ENCODE data around the gene CHMP4A. TPM values are rescaled to one million over a fixed set of nuclear protein-coding genes. Genes with fewer than 3 reads are reported as not detected.
A peak's percentile ranks its signal among the peaks of the same experiment; 100 is the strongest.

CHMP4A gene
- polyA plus RNA-seq, 1 donor = 37.6 TPM

DNA sequence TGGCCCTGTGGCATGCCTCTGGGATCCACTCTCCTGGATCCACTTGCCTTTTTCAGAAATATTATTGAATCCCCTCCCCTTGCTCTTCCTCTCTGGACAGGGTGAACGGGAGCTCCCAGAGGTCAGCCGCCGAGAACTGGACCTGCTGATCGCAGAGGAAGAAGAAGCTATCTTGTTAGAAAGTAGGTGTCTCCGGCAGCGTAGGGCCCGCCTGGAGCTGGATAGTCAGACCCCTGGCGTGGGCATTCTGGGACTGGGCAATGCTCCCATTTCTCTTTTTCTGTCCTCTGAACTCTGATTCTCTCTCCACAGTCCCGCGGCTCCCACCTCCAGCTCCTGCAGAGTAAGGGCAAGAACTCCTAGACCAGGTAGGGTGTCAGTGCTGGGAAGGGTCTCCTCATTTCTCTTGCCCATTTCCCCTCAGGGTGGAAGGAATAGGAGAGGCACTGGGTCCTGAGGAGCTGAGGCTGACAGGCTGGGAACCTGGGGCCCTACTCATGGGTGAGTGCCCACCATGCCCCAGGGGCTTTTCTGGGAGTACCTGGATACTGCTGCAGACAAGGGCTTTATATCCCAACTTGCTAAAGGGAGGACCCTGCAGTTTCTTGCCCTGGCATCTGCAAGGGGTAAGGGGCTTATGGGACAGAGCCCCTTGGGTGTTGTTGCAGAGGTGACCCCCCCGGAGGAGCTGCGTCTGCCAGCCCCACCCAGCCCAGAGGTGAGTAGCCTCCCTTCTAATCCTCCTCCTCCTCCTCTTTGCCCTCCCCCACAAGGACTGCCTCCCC lies 36.1 kb downstream of the CHMP4A start:
- no peak for DNase-seq

DNA sequence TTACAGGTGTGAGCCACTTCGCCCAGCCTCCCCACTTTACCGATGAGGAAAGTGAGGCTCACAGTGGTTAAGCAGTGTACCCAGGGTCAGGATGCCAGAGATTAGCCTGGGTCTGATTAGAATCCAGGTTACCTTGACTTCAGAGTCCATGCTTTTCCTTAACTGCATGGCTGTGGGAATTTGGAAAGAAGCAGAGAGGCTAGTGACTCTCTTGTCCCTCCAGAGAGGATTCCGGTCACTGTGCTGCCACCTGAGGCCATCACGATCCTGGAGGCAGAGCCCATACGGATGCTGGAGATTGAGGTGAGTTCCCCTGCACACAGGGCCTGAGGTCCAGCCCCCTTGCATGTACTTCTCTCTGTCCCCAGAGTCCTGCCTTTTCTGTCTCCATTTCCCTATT lies 36.7 kb downstream of the CHMP4A start:
- DNase-seq = no peak

- DNase-seq = no peak
These were observed 40.4 kb downstream of the CHMP4A start for GRCh38 chr14:24172871-24173281.

DNA sequence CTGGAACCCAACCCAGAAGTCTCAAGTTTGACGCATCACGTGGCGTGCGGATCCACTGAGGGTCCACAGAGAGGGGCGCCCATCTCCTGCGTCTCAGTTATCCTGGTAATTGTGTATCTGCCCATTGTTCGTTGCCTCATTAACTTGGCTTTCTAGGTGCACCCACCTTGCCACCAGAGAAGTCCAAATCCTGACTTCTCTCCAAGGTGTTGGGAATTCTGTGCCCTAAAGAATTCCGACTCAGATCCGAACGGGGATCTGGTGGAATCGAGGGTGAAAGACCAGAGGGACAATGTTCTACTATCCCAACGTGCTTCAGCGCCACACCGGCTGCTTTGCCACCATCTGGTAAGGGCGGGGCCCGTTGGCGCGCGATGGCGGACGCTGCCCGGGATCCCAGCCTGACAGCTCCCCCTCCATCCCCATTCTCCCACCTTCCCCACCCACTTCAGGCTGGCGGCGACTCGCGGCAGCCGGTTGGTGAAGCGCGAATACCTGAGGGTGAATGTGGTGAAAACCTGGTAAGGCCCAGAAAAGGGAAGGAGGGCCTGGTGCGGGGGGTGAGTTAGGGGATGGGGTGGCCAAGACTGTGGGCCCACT lies 40.9 kb downstream of the CHMP4A start:
- no peak for DNase-seq

DNA sequence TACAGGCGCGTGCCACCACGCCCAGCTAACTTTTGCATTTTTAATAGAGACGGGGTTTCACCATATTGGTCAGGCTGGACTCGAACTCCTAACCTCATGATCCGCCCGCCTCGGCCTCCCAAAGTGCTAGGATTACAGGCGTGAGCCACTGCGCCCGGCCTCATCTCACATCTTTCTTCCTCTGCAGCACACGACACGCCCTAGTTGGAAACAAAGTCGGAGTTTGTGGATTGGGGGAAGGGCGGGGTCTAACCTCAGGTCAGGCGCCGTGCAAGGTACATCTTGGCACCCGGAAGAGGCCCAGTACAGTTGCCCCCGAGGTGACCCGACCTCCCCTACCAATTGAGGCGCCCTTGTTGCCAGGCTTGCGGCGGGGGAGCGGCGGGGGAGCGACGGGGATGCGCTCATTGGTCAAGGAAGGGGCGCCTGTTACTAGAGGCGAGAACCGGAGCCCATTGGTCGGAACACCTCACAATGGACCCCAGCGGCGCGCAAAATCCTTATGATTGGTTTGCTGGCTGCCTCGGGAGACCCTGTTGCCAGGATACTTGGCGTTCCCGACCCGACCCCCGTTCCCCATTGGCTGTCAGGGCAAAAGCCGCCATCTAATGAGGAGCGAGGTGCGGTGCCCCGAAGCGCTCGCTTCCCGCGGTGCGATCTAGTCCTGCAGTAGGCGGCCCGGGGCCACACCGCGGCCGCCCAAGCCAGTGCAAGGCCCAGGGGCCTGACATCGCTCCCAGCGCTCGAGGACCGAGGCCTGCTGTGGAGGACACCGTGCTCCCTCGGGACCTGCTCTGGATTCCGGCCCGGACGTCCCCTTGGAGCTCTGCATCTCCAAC lies 41.6 kb downstream of the CHMP4A start, which contains the start of gene REC8:
REC8 (plus strand) TSS at position 659 of the 839 bp plus-strand sequence. CDS start 473 bp downstream, outside the sequence.
- DNase-seq = peak; percentile 77

DNA sequence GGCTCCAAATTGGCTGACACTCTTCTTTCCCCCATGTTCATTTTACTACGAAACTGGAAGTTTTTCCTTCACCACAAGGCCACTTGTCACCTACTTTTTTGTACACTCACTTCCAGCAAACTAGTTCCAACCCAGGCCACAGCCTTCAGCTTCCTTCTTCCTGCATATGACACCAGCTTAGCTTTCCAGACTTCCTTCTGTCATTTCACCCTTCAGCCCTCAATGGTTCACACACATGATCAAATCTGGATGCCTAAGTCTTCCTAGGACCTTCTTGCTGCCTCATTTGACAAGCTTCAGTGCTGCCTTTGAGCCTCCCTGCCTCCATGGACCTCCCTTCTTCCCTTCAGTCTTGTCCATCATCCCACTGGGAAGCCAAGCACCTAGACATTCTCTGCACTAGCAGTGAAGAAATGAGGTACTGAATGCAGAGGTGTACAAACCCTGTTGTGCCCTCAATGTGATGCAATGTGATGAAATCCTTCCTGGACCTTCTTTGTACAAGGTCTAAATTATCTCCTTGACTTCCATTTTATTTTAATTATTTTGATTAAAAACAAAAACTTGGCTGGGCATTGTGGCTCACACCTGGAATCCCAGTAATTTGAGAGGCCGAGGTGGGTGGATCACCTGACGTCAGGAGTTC lies 45.7 kb downstream of the CHMP4A start:
- DNase-seq = no peak

DNA sequence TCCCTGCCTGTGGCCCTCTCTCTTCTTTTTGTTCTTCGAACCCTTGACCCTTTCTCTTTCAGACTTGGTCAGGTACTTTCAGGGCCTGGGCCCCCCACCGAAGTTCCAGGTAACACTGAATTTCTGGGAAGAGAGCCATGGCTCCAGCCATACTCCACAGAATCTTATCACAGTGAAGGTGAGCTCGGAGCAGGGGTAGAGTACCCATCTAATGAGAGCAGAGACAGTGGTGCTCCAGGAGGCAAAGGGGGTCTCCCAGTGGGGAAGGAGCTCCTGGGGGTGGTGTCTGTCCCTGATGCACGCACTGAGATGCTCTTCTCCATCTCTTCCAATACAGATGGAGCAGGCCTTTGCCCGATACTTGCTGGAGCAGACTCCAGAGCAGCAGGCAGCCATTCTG lies 47.5 kb downstream of the CHMP4A start:
- no peak for DNase-seq

DNA sequence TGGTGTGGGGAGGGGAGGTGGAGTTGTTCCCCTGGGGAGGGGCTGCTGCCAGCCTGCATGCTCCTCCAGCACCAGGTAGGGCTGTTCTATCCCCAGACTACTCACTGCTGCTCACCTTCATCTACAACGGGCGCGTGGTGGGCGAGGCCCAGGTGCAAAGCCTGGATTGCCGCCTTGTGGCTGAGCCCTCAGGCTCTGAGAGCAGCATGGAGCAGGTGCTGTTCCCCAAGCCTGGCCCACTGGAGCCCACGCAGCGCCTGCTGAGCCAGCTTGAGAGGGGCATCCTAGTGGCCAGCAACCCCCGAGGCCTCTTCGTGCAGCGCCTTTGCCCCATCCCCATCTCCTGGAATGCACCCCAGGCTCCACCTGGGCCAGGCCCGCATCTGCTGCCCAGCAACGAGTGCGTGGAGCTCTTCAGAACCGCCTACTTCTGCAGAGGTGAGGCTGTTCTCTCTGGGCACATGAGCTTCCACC lies 48.7 kb downstream of the CHMP4A start:
- no peak for DNase-seq

- no peak for DNase-seq
These were observed 51.2 kb downstream of the CHMP4A start for GRCh38 chr14:24162093-24162492.

- peak; percentile 94 for DNase-seq
These were observed 52.2 kb downstream of the CHMP4A start, which contains the start of gene IRF9 for GRCh38 chr14:24160850-24161804. IRF9 (plus strand) TSS chr14:24161265; CDS start chr14:24162145, 880 bp downstream.

DNA sequence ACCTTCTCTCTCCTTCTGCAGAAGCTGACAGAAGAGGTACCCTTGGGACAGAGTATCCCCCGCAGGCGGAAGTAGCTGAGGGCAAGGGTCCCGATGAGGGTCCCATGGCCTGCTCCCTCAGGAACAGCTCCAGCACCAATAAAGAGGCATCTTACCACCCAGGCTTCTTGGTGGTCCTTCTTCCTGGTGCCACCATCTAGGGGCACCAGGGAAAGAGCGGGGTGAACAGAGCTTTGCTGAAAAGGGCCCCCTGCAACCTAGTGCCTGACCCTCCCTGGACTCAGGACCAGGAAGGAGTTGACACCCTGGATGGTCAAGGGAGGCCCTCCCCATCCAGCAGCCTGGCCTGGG lies 52.8 kb downstream of the CHMP4A start:
- DNase-seq = no peak

- no peak for DNase-seq
These were observed 53.4 kb downstream of the CHMP4A start for GRCh38 chr14:24159777-24160498.

Other genes starting within 250 kb of the CHMP4A start
- 9.2 TPM for gene DHRS4L2, start 224.6 kb downstream of the CHMP4A start, polyA plus RNA-seq (ENCODE audit: insufficient read length)
- 0.10 TPM for gene CARMIL3, start 161.5 kb downstream of the CHMP4A start, polyA plus RNA-seq (ENCODE audit: insufficient read length)
- not detected for gene CPNE6, start 141.9 kb downstream of the CHMP4A start, polyA plus RNA-seq (ENCODE audit: insufficient read length)
- gene PCK2, start 119.2 kb downstream of the CHMP4A start, polyA plus RNA-seq (ENCODE audit: insufficient read length) = 4.3 TPM
- gene DCAF11, start 98.7 kb downstream of the CHMP4A start, polyA plus RNA-seq (ENCODE audit: insufficient read length) = 48.2 TPM
- gene NRL, start 98.5 kb downstream of the CHMP4A start, polyA plus RNA-seq (ENCODE audit: insufficient read length) = 1.7 TPM
- 146 TPM for gene FITM1, start 82.8 kb downstream of the CHMP4A start, polyA plus RNA-seq (ENCODE audit: insufficient read length)
- gene PSME1, start 77.3 kb downstream of the CHMP4A start, polyA plus RNA-seq (ENCODE audit: insufficient read length) = 110 TPM
- gene EMC9, start 71.9 kb downstream of the CHMP4A start, polyA plus RNA-seq (ENCODE audit: insufficient read length) = 29.8 TPM
- 75.2 TPM for gene PSME2, start 66.9 kb downstream of the CHMP4A start, polyA plus RNA-seq (ENCODE audit: insufficient read length)
- 39.5 TPM for gene RNF31, start 66.0 kb downstream of the CHMP4A start, polyA plus RNA-seq (ENCODE audit: insufficient read length)
- 32.6 TPM for gene IRF9, start 52.2 kb downstream of the CHMP4A start, polyA plus RNA-seq (ENCODE audit: insufficient read length)
- gene REC8, start 41.4 kb downstream of the CHMP4A start, polyA plus RNA-seq (ENCODE audit: insufficient read length) = 14.5 TPM
- gene IPO4, start 24.7 kb downstream of the CHMP4A start, polyA plus RNA-seq (ENCODE audit: insufficient read length) = 33.5 TPM
- gene TM9SF1, start 18.0 kb downstream of the CHMP4A start, polyA plus RNA-seq (ENCODE audit: insufficient read length) = 18.6 TPM
- 4.5 TPM for gene TSSK4, start 7.8 kb downstream of the CHMP4A start, polyA plus RNA-seq (ENCODE audit: insufficient read length)
- gene MDP1, start 2.6 kb upstream of the CHMP4A start, polyA plus RNA-seq (ENCODE audit: insufficient read length) = 9.3 TPM
- gene NEDD8, start 18.9 kb upstream of the CHMP4A start, polyA plus RNA-seq (ENCODE audit: insufficient read length) = 176 TPM
- 45.8 TPM for gene GMPR2, start 19.4 kb upstream of the CHMP4A start, polyA plus RNA-seq (ENCODE audit: insufficient read length)
- gene TINF2, start 29.1 kb upstream of the CHMP4A start, polyA plus RNA-seq (ENCODE audit: insufficient read length) = 39.0 TPM
- 2.1 TPM for gene TGM1, start 49.7 kb upstream of the CHMP4A start, polyA plus RNA-seq (ENCODE audit: insufficient read length)
- gene RABGGTA, start 58.1 kb upstream of the CHMP4A start, polyA plus RNA-seq (ENCODE audit: insufficient read length) = 15.0 TPM
- gene DHRS1, start 86.3 kb upstream of the CHMP4A start, polyA plus RNA-seq (ENCODE audit: insufficient read length) = 14.7 TPM
- gene NOP9, start 86.4 kb upstream of the CHMP4A start, polyA plus RNA-seq (ENCODE audit: insufficient read length) = 22.6 TPM
- 10.3 TPM for gene CIDEB, start 94.5 kb upstream of the CHMP4A start, polyA plus RNA-seq (ENCODE audit: insufficient read length)
- 4.1 TPM for gene LTB4R2, start 96.7 kb upstream of the CHMP4A start, polyA plus RNA-seq (ENCODE audit: insufficient read length)
- gene LTB4R, start 98.0 kb upstream of the CHMP4A start, polyA plus RNA-seq (ENCODE audit: insufficient read length) = 3.5 TPM
- 17.0 TPM for gene ADCY4, start 121.6 kb upstream of the CHMP4A start, polyA plus RNA-seq (ENCODE audit: insufficient read length)
- gene RIPK3, start 126.5 kb upstream of the CHMP4A start, polyA plus RNA-seq (ENCODE audit: insufficient read length) = 2.1 TPM
- 34.8 TPM for gene NFATC4, start 154.7 kb upstream of the CHMP4A start, polyA plus RNA-seq (ENCODE audit: insufficient read length)
- gene NYNRIN, start 185.5 kb upstream of the CHMP4A start, polyA plus RNA-seq (ENCODE audit: insufficient read length) = 25.1 TPM
- gene CBLN3, start 216.2 kb upstream of the CHMP4A start, polyA plus RNA-seq (ENCODE audit: insufficient read length) = 2.6 TPM
- 37.8 TPM for gene KHNYN, start 216.5 kb upstream of the CHMP4A start, polyA plus RNA-seq (ENCODE audit: insufficient read length)
- 62.9 TPM for gene SDR39U1, start 229.3 kb upstream of the CHMP4A start, polyA plus RNA-seq (ENCODE audit: insufficient read length)